GM10847 (cell line): ENCODE data around the gene IP6K3.

Experiments used
- POLR2A ChIP-seq: IDR thresholded peaks from 2 replicates; pipeline ENCODE4 v1.6.1; 2011; ENCODE audit not compliant: insufficient read length; ENCODE audit errors: extremely low read depth

The IP6K3 gene

GRCh38 chr6:33727126-33727525 is 19.6 kb downstream of the IP6K3 start:
- no peak for TF ChIP-seq POLR2A

GRCh38 chr6:33726696-33727095 is 20.0 kb downstream of the IP6K3 start:
- no peak for TF ChIP-seq POLR2A

- no peak for TF ChIP-seq POLR2A
These were observed 20.6 kb downstream of the IP6K3 start for GRCh38 chr6:33725891-33726673.

- TF ChIP-seq POLR2A: no peak
These were observed 21.5 kb downstream of the IP6K3 start for GRCh38 chr6:33725222-33725621.

- TF ChIP-seq POLR2A: no peak
These were observed 22.3 kb downstream of the IP6K3 start for GRCh38 chr6:33724102-33725023.

GRCh38 chr6:33723371-33724085 is 23.2 kb downstream of the IP6K3 start:
- no peak for TF ChIP-seq POLR2A

GRCh38 chr6:33722103-33722623 is 24.5 kb downstream of the IP6K3 start:
- TF ChIP-seq POLR2A: no peak

- no peak for TF ChIP-seq POLR2A
These were observed 25.2 kb downstream of the IP6K3 start for GRCh38 chr6:33721508-33721907.

- no peak for TF ChIP-seq POLR2A
These were observed 25.7 kb downstream of the IP6K3 start for GRCh38 chr6:33720998-33721397.

GRCh38 chr6:33719326-33719987 is 27.2 kb downstream of the IP6K3 start:
- no peak for TF ChIP-seq POLR2A

- TF ChIP-seq POLR2A: no peak
These were observed 28.0 kb downstream of the IP6K3 start for GRCh38 chr6:33718713-33719112.

GRCh38 chr6:33717934-33718455 is 28.7 kb downstream of the IP6K3 start:
- TF ChIP-seq POLR2A: no peak

GRCh38 chr6:33716890-33717632 is 29.6 kb downstream of the IP6K3 start:
- no peak for TF ChIP-seq POLR2A

GRCh38 chr6:33716379-33716778 is 30.3 kb downstream of the IP6K3 start:
- no peak for TF ChIP-seq POLR2A
